Skeletal muscle satellite cell (primary cell): ENCODE results near the gene TNFRSF11A.

ENCODE experiments used
- H3K27me3 ChIP-seq: 2 replicates; pipeline ENCODE4 v1.7.0; 2013; ENCODE audit warnings: low read length; ENCODE audit not compliant: control insufficient read depth, insufficient read depth
- H3K36me3 ChIP-seq: 2 replicates; pipeline ENCODE4 v1.7.0; 2013; ENCODE audit warnings: mild to moderate bottlenecking, control low read depth, low read length; ENCODE audit not compliant: insufficient read depth
- H3K4me1 ChIP-seq: 2 replicates; pipeline ENCODE4 v1.7.0; 2013; ENCODE audit warnings: low read length; ENCODE audit not compliant: control insufficient read depth, insufficient read depth
- H3K4me2 ChIP-seq: 2 replicates; pipeline ENCODE4 v1.7.0; 2013; ENCODE audit warnings: mild to moderate bottlenecking, low read length
- H3K4me3 ChIP-seq: 2 replicates; pipeline ENCODE4 v1.7.0; 2013; ENCODE audit warnings: low read length
- H3K9ac ChIP-seq: 2 replicates; pipeline ENCODE4 v1.7.0; 2013; ENCODE audit warnings: mild to moderate bottlenecking, low read depth, low read length, moderate library complexity
- H3K9me3 ChIP-seq: replicated peaks from 2 replicates; pipeline ENCODE4 v1.7.0; 2013; ENCODE audit warnings: mild to moderate bottlenecking, control low read depth, low read length

TNFRSF11A gene

GRCh38 chr18:62336618-62337017, 11.5 kb downstream of the TNFRSF11A start:
- no peak overlapping the region for H3K9ac ChIP-seq
- peaks cover 6% of the 10 kb centered on the region for H3K27me3 ChIP-seq
- no peaks in the 10 kb centered on the region for H3K36me3 ChIP-seq
- peaks cover 24% of the 10 kb centered on the region for H3K4me1 ChIP-seq
- no peak overlapping the region for H3K4me2 ChIP-seq
- H3K9me3 ChIP-seq: no peaks in the 10 kb centered on the region
- no peak overlapping the region for H3K4me3 ChIP-seq

GRCh38 chr18:62337336-62337735, 12.2 kb downstream of the TNFRSF11A start:
- Histone ChIP-seq H3K4me1 (peaks cover 22% of the 10 kb centered on the region), H3K9me3 (no peaks in the 10 kb centered on the region), H3K4me3 (no peak overlapping the region), H3K36me3 (no peaks in the 10 kb centered on the region), H3K9ac (no peak overlapping the region), H3K4me2 (no peak overlapping the region), H3K27me3 (peaks cover 6% of the 10 kb centered on the region)

GRCh38 chr18:62338446-62339105, 13.5 kb downstream of the TNFRSF11A start:
- Histone ChIP-seq H3K4me1 (peaks cover 22% of the 10 kb centered on the region), H3K27me3 (peaks cover 10% of the 10 kb centered on the region), H3K36me3 (no peaks in the 10 kb centered on the region), H3K4me3 (no peak overlapping the region), H3K9me3 (no peaks in the 10 kb centered on the region), H3K9ac (no peak overlapping the region), H3K4me2 (no peak overlapping the region)

GRCh38 chr18:62339106-62339988, 14.2 kb downstream of the TNFRSF11A start:
- peaks cover 16% of the 10 kb centered on the region for H3K4me1 ChIP-seq
- no peak overlapping the region for H3K9ac ChIP-seq
- H3K36me3 ChIP-seq: no peaks in the 10 kb centered on the region
- no peak overlapping the region for H3K4me3 ChIP-seq
- peaks cover 14% of the 10 kb centered on the region for H3K27me3 ChIP-seq
- H3K9me3 ChIP-seq: no peaks in the 10 kb centered on the region
- H3K4me2 ChIP-seq: peak overlapping the region; percentile 46

- Histone ChIP-seq H3K4me1 (peaks cover 12% of the 10 kb centered on the region), H3K4me2 (no peak overlapping the region), H3K9ac (no peak overlapping the region), H3K27me3 (peaks cover 30% of the 10 kb centered on the region), H3K36me3 (no peaks in the 10 kb centered on the region), H3K4me3 (no peak overlapping the region), H3K9me3 (no peaks in the 10 kb centered on the region)
Observed at GRCh38 chr18:62340996-62341395, 15.9 kb downstream of the TNFRSF11A start.

GRCh38 chr18:62341473-62341872, 16.4 kb downstream of the TNFRSF11A start:
- Histone ChIP-seq H3K9ac (no peak overlapping the region), H3K27me3 (peaks cover 35% of the 10 kb centered on the region), H3K4me2 (no peak overlapping the region), H3K4me1 (peaks cover 12% of the 10 kb centered on the region), H3K36me3 (no peaks in the 10 kb centered on the region), H3K4me3 (no peak overlapping the region), H3K9me3 (no peaks in the 10 kb centered on the region)

- peaks cover 39% of the 10 kb centered on the region for H3K27me3 ChIP-seq
- no peaks in the 10 kb centered on the region for H3K36me3 ChIP-seq
- H3K4me2 ChIP-seq: no peak overlapping the region
- H3K9ac ChIP-seq: no peak overlapping the region
- H3K9me3 ChIP-seq: no peaks in the 10 kb centered on the region
- peaks cover 12% of the 10 kb centered on the region for H3K4me1 ChIP-seq
- no peak overlapping the region for H3K4me3 ChIP-seq
Observed at GRCh38 chr18:62342884-62343283, 17.8 kb downstream of the TNFRSF11A start.

- Histone ChIP-seq H3K9ac (no peak overlapping the region), H3K4me3 (no peak overlapping the region), H3K4me2 (no peak overlapping the region), H3K36me3 (no peaks in the 10 kb centered on the region), H3K4me1 (peaks cover 12% of the 10 kb centered on the region), H3K27me3 (peaks cover 36% of the 10 kb centered on the region), H3K9me3 (no peaks in the 10 kb centered on the region)
Observed at GRCh38 chr18:62343316-62343715, 18.2 kb downstream of the TNFRSF11A start.

- Histone ChIP-seq H3K4me2 (no peak overlapping the region), H3K36me3 (no peaks in the 10 kb centered on the region), H3K4me1 (no peaks in the 10 kb centered on the region), H3K9me3 (no peaks in the 10 kb centered on the region), H3K27me3 (peaks cover 39% of the 10 kb centered on the region), H3K9ac (no peak overlapping the region), H3K4me3 (no peak overlapping the region)
Observed at GRCh38 chr18:62345909-62346308, 20.8 kb downstream of the TNFRSF11A start.

GRCh38 chr18:62346333-62347088, 21.4 kb downstream of the TNFRSF11A start:
- Histone ChIP-seq H3K4me3 (no peak overlapping the region), H3K36me3 (no peaks in the 10 kb centered on the region), H3K4me2 (no peak overlapping the region), H3K4me1 (no peaks in the 10 kb centered on the region), H3K27me3 (peaks cover 39% of the 10 kb centered on the region), H3K9ac (no peak overlapping the region), H3K9me3 (no peaks in the 10 kb centered on the region)

- no peaks in the 10 kb centered on the region for H3K36me3 ChIP-seq
- no peak overlapping the region for H3K4me3 ChIP-seq
- no peaks in the 10 kb centered on the region for H3K4me1 ChIP-seq
- H3K4me2 ChIP-seq: no peak overlapping the region
- peaks cover 39% of the 10 kb centered on the region for H3K27me3 ChIP-seq
- no peak overlapping the region for H3K9ac ChIP-seq
- H3K9me3 ChIP-seq: no peaks in the 10 kb centered on the region
Observed at GRCh38 chr18:62347089-62347506, 22.0 kb downstream of the TNFRSF11A start.
